GM21619 (cell line): ENCODE results near the gene ARFGAP1.

ENCODE experiments used
- ATAC-seq: cut with Tn5 transposase; IDR thresholded peaks from one replicate; pipeline ENCODE4 v1.9.1; 2021; ENCODE audit not compliant: unreplicated experiment

Gene ARFGAP1

GRCh38 chr20:63306673-63307537 is 34.3 kb downstream of the ARFGAP1 start:
- no peak for ATAC-seq

GRCh38 chr20:63307538-63308217 is 35.1 kb downstream of the ARFGAP1 start:
- ATAC-seq = no peak

- no peak for ATAC-seq
These were observed 35.8 kb downstream of the ARFGAP1 start for GRCh38 chr20:63308218-63308911.

- no peak for ATAC-seq
These were observed 36.9 kb downstream of the ARFGAP1 start for GRCh38 chr20:63309261-63310071.

GRCh38 chr20:63310265-63310991 is 37.8 kb downstream of the ARFGAP1 start:
- ATAC-seq = no peak

- no peak for ATAC-seq
These were observed 38.7 kb downstream of the ARFGAP1 start for GRCh38 chr20:63311186-63311832.

GRCh38 chr20:63311833-63312243 is 39.2 kb downstream of the ARFGAP1 start:
- ATAC-seq = no peak

- no peak for ATAC-seq
These were observed 39.7 kb downstream of the ARFGAP1 start for GRCh38 chr20:63312273-63312672.

- no peak for ATAC-seq
These were observed 40.2 kb downstream of the ARFGAP1 start for GRCh38 chr20:63312690-63313348.

GRCh38 chr20:63313349-63314014 is 40.9 kb downstream of the ARFGAP1 start:
- no peak for ATAC-seq

- no peak for ATAC-seq
These were observed 41.4 kb downstream of the ARFGAP1 start for GRCh38 chr20:63314015-63314471.

GRCh38 chr20:63314566-63315239 is 42.1 kb downstream of the ARFGAP1 start:
- ATAC-seq = no peak

GRCh38 chr20:63315240-63315689 is 42.7 kb downstream of the ARFGAP1 start:
- ATAC-seq = no peak

- ATAC-seq = no peak
These were observed 43.3 kb downstream of the ARFGAP1 start for GRCh38 chr20:63315731-63316491.

- no peak for ATAC-seq
These were observed 43.9 kb downstream of the ARFGAP1 start for GRCh38 chr20:63316502-63316921.

GRCh38 chr20:63317061-63317460 is 44.4 kb downstream of the ARFGAP1 start:
- no peak for ATAC-seq
